Common myeloid progenitor, CD34-positive (primary cell): ENCODE results near the gene TBXA2R. TPM values are rescaled to one million over a fixed set of nuclear protein-coding genes. Genes with fewer than 3 reads are reported as not detected.

ENCODE experiments used
- CTCF ChIA-PET: fragments of 350-600 bp; sonication (Branson Sonifier 250); formaldehyde crosslinking; loops from one replicate; lab custom pipeline; 2021; ENCODE audit warnings: antibody characterized with exemption; lab: Charles Lee
- POLR2A ChIA-PET: fragments of 350-600 bp; sonication (Branson Sonifier 250); formaldehyde crosslinking; loops from one replicate; lab custom pipeline; 2021; ENCODE audit warnings: antibody characterized with exemption; lab: Charles Lee
- DNase-seq, 3 donors: peaks; one replicate each; pipeline versions ENCODE4 v3.0.0 to v3.0.0-alpha.2; 2013
- H3K27ac ChIP-seq, 2 experiments: 1 replicate in 1 of 2; 2 replicates in 1 of 2; pipeline ENCODE4 v1.7.0; 2013; ENCODE audit warnings: inconsistent platforms in 2 of 2, low read length in 2 of 2, mild to moderate bottlenecking in 2 of 2, low read depth in 1 of 2, moderate library complexity in 1 of 2; ENCODE audit not compliant: severe bottlenecking in 2 of 2, insufficient read depth in 1 of 2, poor library complexity in 1 of 2
- H3K27me3 ChIP-seq, 5 experiments: replicated peaks in 2 of 5; 1 replicate in 3 of 5; 2 replicates in 2 of 5; pipeline versions ENCODE4 v1.6.1 to v1.7.0; 2013; ENCODE audit warnings: low read length in 4 of 5, mild to moderate bottlenecking in 2 of 5, moderate library complexity in 2 of 5, inconsistent platforms in 1 of 5; ENCODE audit not compliant: insufficient read depth in 5 of 5, control insufficient read depth in 4 of 5
- H3K36me3 ChIP-seq, 4 experiments: 1 replicate in 2 of 4; 2 replicates in 2 of 4; pipeline versions ENCODE4 v1.6.1 to v1.7.0; 2013; ENCODE audit warnings: low read length in 3 of 4, control low read depth in 1 of 4, mild to moderate bottlenecking in 1 of 4; ENCODE audit not compliant: control insufficient read depth in 4 of 4, insufficient read depth in 4 of 4
- H3K4me1 ChIP-seq, 4 experiments: 1 replicate in 3 of 4; 2 replicates in 1 of 4; pipeline versions ENCODE4 v1.6.1 to v1.7.1; 2013; ENCODE audit warnings: low read length in 3 of 4, mild to moderate bottlenecking in 3 of 4, control low read depth in 1 of 4, inconsistent platforms in 1 of 4, moderate library complexity in 1 of 4; ENCODE audit not compliant: control insufficient read depth in 4 of 4, insufficient read depth in 4 of 4; ENCODE audit errors: control extremely low read depth in 1 of 4
- H3K4me3 ChIP-seq, 7 experiments: 1 replicate in 4 of 7; 2 replicates in 3 of 7; pipeline versions ENCODE4 v1.5.1 to v1.7.0; 2013; ENCODE audit warnings: mild to moderate bottlenecking in 7 of 7, low read length in 6 of 7, moderate library complexity in 6 of 7, inconsistent platforms in 2 of 7, low read depth in 2 of 7, control low read depth in 1 of 7; ENCODE audit not compliant: insufficient read depth in 4 of 7, control insufficient read depth in 1 of 7; ENCODE audit errors: extremely low read depth in 1 of 7
- H3K9me3 ChIP-seq, 5 experiments: 1 replicate in 4 of 5; 2 replicates in 1 of 5; pipeline versions ENCODE4 v1.6.1 to v1.7.1; 2013; ENCODE audit warnings: low read length in 4 of 5, mild to moderate bottlenecking in 2 of 5, inconsistent platforms in 1 of 5, low read depth in 1 of 5, moderate library complexity in 1 of 5; ENCODE audit not compliant: control insufficient read depth in 4 of 5, insufficient read depth in 2 of 5; ENCODE audit errors: control extremely low read depth in 1 of 5
- WGBS: methylation state at CpG from one replicate; pipeline ENCODE4 v1.1.5; 2013; ENCODE audit not compliant: insufficient coverage; 5-methylcytosine and 5-hydroxymethylcytosine counted together
- polyA plus RNA-seq: library from polyadenylated mRNA; unstranded; fragments of 120-200 nt; gene quantifications from one replicate; pipeline ENCODE4 v1.2.1, GENCODE V29; 2013

TBXA2R gene
- polyA plus RNA-seq, result 2.0 TPM

- whole genome bisulfite sequencing, result 2% methylated on average over 36 of the region's 46 CpGs
- no peaks in the 10 kb centered on the region for H3K27me3 ChIP-seq
- peak within 1 kb of the TSS in 1 of 2 experiments; percentile 56 for H3K27ac ChIP-seq
- peak in 2 of 3 donors; percentile 45 to 53 for DNase-seq
- H3K9me3 ChIP-seq, result no peaks in the 10 kb centered on the region
- H3K4me1 ChIP-seq, result peaks cover 11 to 65% (median 63%) of the 10 kb centered on the region in 4 experiments
- CTCF ChIA-PET, result interaction anchor here (1.7 to 3.1 kb wide), 3 partner anchors 12 to 20 kb away, joined by 7 to 18 read pairs (median 15); partner anchors contain the start of gene GIPC3
- peaks cover 0 to 24% (median 8%) of the 10 kb centered on the region in 4 experiments for H3K36me3 ChIP-seq
- POLR2A ChIA-PET, result no interaction called here
- H3K4me3 ChIP-seq, result peak within 1 kb of the TSS; percentile 37 to 81 (median 72)
Measured at GRCh38 chr19:3606690-3607289, at the start of gene TBXA2R. Gene TBXA2R, minus strand, starts transcription at chr19:3606875. Its CDS starts 6,241 bp downstream, at chr19:3600634.

DNA sequence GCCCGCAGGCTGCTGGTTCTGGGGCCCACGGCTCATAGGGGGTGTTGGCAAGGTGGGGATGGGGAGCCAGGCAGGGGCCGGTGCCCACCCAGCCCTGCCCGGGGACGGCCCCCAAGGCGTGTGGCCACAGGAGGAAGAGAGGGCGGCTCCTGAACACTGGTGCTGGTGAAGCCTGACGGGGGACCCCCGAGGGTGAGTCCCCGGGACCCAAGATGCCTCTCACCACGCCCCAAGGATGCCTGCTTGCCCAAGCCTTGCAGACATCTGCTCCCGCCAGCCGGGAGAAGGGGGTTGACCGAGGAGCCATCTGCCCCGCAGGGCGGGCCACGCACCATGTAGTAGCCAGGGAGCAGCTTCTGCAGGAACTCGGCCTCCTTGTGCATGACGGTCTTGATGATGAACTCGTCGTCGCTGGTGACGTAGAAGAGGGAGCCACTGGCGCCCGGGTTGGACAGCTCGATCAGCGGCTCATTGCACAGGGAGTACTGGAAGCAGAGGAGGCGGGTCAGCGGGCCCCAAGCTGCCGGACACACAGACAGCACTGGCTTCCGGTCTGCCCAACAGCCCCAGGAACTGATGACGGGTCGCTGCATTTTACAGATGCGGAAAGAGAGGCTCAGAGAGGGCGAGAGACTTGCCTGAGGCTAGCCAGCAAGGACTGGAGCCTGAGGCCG, 49.5 kb upstream of the TBXA2R start:
- Histone ChIP-seq H3K4me3 (no peak overlapping the region), H3K36me3 (peaks cover 5 to 80% (median 44%) of the 10 kb centered on the region in 4 experiments)
- POLR2A ChIA-PET, result no interaction called here

DNA sequence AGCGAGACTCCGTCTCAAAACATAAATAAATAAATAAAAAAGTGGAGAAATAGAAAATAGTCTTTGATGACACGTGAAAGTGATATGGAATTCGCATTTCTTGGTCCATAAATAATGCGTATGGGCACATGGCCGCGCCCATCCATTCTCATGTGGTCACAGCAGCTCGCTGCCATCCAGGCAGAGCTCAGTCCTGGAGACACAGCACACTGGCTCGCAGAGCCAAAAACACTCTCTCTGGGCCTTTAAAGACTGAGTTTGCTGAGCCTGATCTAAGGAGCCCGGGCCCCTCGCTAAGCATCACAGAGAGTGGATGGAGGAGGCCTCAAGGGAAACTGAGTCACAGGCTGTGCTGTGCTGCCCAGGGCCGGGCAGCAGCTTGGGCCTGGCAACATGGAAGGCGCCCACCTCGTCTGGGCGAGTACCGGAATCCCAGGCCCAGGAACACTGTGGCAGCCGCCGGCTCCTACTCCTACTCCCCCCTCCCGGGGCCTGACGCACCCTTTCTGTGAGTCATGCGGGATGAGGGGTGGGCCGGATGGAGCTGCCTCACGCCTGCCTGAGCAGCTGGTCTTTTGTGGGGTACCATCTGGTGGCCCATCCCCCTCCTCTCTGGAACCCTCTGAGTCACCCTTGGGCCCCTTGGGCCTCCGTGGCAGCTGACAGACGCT, 48.9 kb upstream of the TBXA2R start:
- Histone ChIP-seq H3K4me3 (no peak overlapping the region), H3K27ac (no peak overlapping the region), H3K36me3 (peaks cover 4 to 77% (median 39%) of the 10 kb centered on the region in 4 experiments), H3K9me3 (peaks cover 0 to 5% (median 0%) of the 10 kb centered on the region in 5 experiments), H3K4me1 (no peaks in the 10 kb centered on the region), H3K27me3 (no peaks in the 10 kb centered on the region)
- ChIA-PET POLR2A (no interaction called here), CTCF (interaction anchor here (1.3 to 1.5 kb wide), 3 partner anchors 11 to 64 kb away, joined by 3 to 5 read pairs (median 5); no protein-coding TSS in a partner anchor)
- WGBS, result 94% methylated on average over 19 of the region's 25 CpGs
- DNase-seq, result peak; percentile 18 to 75 (median 73)

More for the DNA sequence above, 49.5 kb upstream of the TBXA2R start:
- Histone ChIP-seq H3K4me1 (no peaks in the 10 kb centered on the region), H3K27me3 (no peaks in the 10 kb centered on the region), H3K27ac (no peak overlapping the region), H3K9me3 (peaks cover 0 to 6% (median 0%) of the 10 kb centered on the region in 5 experiments)
- no peak for DNase-seq
- WGBS, result 91% methylated on average over 34 of the region's 36 CpGs
- CTCF ChIA-PET, result interaction anchor here (1.3 to 1.5 kb wide), 3 partner anchors 11 to 64 kb away, joined by 3 to 5 read pairs (median 5); no protein-coding TSS in a partner anchor

DNA sequence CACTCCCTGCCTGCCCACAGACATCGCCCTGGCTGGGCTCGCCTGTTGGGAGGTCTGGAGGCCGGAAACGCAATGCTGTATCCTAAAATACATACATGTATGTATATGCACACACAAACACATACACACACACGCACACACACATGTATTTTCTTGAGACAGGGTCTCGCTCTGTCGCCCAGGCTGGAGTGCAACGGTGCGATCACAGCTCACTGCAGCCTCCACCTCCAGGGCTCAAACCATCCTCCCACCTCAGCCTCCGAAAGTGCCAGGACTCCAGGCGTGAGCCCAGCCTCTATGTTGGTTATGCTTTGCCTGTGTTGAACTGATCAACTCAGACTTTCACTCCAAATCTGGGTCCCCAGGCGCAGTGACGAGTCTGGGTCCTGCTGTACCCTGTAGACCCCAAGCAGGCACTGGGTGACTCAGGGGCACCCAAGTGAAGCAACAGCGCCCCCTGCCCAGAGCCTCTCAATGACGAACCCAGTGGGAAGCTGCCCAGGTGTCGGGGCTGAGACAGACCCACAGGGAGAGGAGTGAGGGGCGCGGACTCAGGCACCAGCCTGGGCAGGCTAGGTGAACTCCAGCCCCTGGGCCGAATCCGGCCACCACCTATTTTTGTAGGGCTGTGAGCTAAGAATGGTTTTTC, 47.3 kb upstream of the TBXA2R start:
- Histone ChIP-seq H3K9me3 (peaks cover 0 to 5% (median 0%) of the 10 kb centered on the region in 5 experiments), H3K4me3 (no peak overlapping the region), H3K4me1 (no peaks in the 10 kb centered on the region), H3K27me3 (no peaks in the 10 kb centered on the region), H3K27ac (no peak overlapping the region), H3K36me3 (peaks cover 3 to 70% (median 34%) of the 10 kb centered on the region in 4 experiments)
- DNase-seq, result peak in 2 of 3 donors; percentile 31 to 32
- 98% methylated on average over 18 of the region's 20 CpGs for WGBS
- ChIA-PET CTCF (interaction anchor here (1.0 to 2.9 kb wide), 4 partner anchors 8 to 109 kb away, joined by 3 to 9 read pairs (median 4); no protein-coding TSS in a partner anchor), POLR2A (no interaction called here)

- DNase-seq, result no peak
- WGBS, result 92% methylated on average over 23 of the region's 37 CpGs
- CTCF ChIA-PET, result interaction anchor here (1.1 to 2.9 kb wide), 4 partner anchors 8 to 108 kb away, joined by 3 to 9 read pairs (median 4); no protein-coding TSS in a partner anchor
- H3K4me1 ChIP-seq, result no peaks in the 10 kb centered on the region
- POLR2A ChIA-PET, result no interaction called here
- H3K4me3 ChIP-seq, result no peak overlapping the region
- H3K27me3 ChIP-seq, result no peaks in the 10 kb centered on the region
- peaks cover 3 to 68% (median 31%) of the 10 kb centered on the region in 4 experiments for H3K36me3 ChIP-seq
- H3K27ac ChIP-seq, result no peak overlapping the region
- peaks cover 0 to 5% (median 0%) of the 10 kb centered on the region in 5 experiments for H3K9me3 ChIP-seq
Measured at GRCh38 chr19:3653081-3653795, 46.6 kb upstream of the TBXA2R start.

GRCh38 chr19:3652422-3652821, 45.7 kb upstream of the TBXA2R start:
- no peak overlapping the region for H3K27ac ChIP-seq
- no peak for DNase-seq
- CTCF ChIA-PET, result interaction anchor here (1.2 to 2.9 kb wide), 3 partner anchors 9 to 107 kb away, joined by 3 to 9 read pairs (median 4); no protein-coding TSS in a partner anchor
- H3K36me3 ChIP-seq, result peaks cover 0 to 63% (median 27%) of the 10 kb centered on the region in 4 experiments
- H3K9me3 ChIP-seq, result peaks cover 0 to 5% (median 0%) of the 10 kb centered on the region in 5 experiments
- WGBS, result 98% methylated on average over 14 of the region's 14 CpGs
- POLR2A ChIA-PET, result no interaction called here
- H3K27me3 ChIP-seq, result no peaks in the 10 kb centered on the region
- no peak overlapping the region for H3K4me3 ChIP-seq
- no peaks in the 10 kb centered on the region for H3K4me1 ChIP-seq
